Heart right ventricle (tissue), 16 donors: ENCODE measurements around the gene TPSAB1. TPM values are rescaled to one million over a fixed set of nuclear protein-coding genes. Genes with fewer than 3 reads are reported as not detected.

Experiments used
- ATAC-seq, 8 donors: fragments of 200-7000 bp; cut with Tn5 transposase; one replicate each; pipeline ENCODE4 v1.9.1; 2020; ENCODE audit warnings: mild to moderate bottlenecking in 8 of 8, moderate library complexity in 8 of 8, moderate number of reproducible peaks in 1 of 8
- DNase-seq, 2 donors: peaks; one replicate each; pipeline ENCODE4 v3.0.0-alpha.2; 2020
- H3K27ac ChIP-seq, 10 donors: fragments of 200-600 bp; sonication (generic) in 2 of 10; one replicate each; pipeline versions ENCODE4 v1.5.0 to v1.8.0; 2020 to 2022; ENCODE audit warnings: mild to moderate bottlenecking in 3 of 10
- H3K27me3 ChIP-seq, 7 donors: fragments of 200-600 bp; one replicate each; pipeline ENCODE4 v1.8.0; 2021 to 2022; ENCODE audit warnings: mild to moderate bottlenecking in 2 of 7
- H3K36me3 ChIP-seq, 9 donors: fragments of 200-600 bp; sonication (generic) in 1 of 9; one replicate each; pipeline versions ENCODE4 v1.5.0 to v1.8.0; 2020 to 2022; ENCODE audit warnings: mild to moderate bottlenecking in 2 of 9
- H3K4me1 ChIP-seq, 9 donors: fragments of 200-600 bp; sonication (generic) in 1 of 9; one replicate each; pipeline versions ENCODE4 v1.5.0 to v1.8.0; 2020 to 2022; ENCODE audit warnings: mild to moderate bottlenecking in 4 of 9
- H3K4me3 ChIP-seq, 10 donors: fragments of 200-600 bp; sonication (generic) in 2 of 10; one replicate each; pipeline versions ENCODE4 v1.5.0 to v1.8.0; 2020 to 2022; ENCODE audit warnings: mild to moderate bottlenecking in 7 of 10, moderate library complexity in 2 of 10
- H3K9me3 ChIP-seq, 11 donors: fragments of 200-600 bp in 10 of 11; sonication (generic) in 2 of 11; one replicate each; pipeline versions ENCODE4 v1.5.0 to v1.8.0; 2013 to 2022; ENCODE audit warnings: mild to moderate bottlenecking in 2 of 11, control low read depth in 1 of 11, moderate library complexity in 1 of 11
- CTCF ChIP-seq, 9 donors: fragments of 200-600 bp; sonication (generic) in 2 of 9; IDR thresholded peaks; one replicate each; pipeline versions ENCODE4 v1.5.0 to v1.8.0; 2021 to 2022; ENCODE audit warnings: antibody characterized with exemption in 9 of 9, mild to moderate bottlenecking in 5 of 9, moderate library complexity in 1 of 9
- WGBS, 2 donors: extraction: QIAGEN DNeasy Blood & Tissue Kit; methylation state at CpG; one replicate each; pipeline ENCODE4 v1.1.7; 2013; ENCODE audit warnings: inconsistent platforms in 1 of 2; 5-methylcytosine and 5-hydroxymethylcytosine counted together
- intact Hi-C, 10 donors: fragments of 100-400 bp; cut with DNase I; formaldehyde crosslinking; loops; one replicate each; pipeline versions ENCODE4 v1.11.1 to v1.14.2; 2022
- polyA plus RNA-seq, 2 donors: library from polyadenylated mRNA; stranded (reverse); fragments of 200-250 nt; gene quantifications; one replicate each; pipeline ENCODE4 v1.2.3, GENCODE V29; 2013
- total RNA-seq, 10 donors: library from RNA; stranded (reverse); fragmentation: NEBNext Ultra II Directional in 3 of 10; extraction: Animal tissue kit (Norgen Biotek cat#: 25700) in 3 of 10; gene quantifications; one replicate each; pipeline versions ENCODE4 v1.2.1 to v1.2.4, GENCODE V29; 2021 to 2023
- donor health status: Arrhythmogenic right ventricular cardiomyopathy.
- donor health status: ischemic (EF 13 %, LVEDD 7.1; RV severe dilation, severe dysfunction).
- donor health status: healthy with polysubstance abuse.
- donor health status: DM: no; HTN: yes; CAD: no.
- donor health status: DM: no; HTN: no; CAD: no.
- donor health status: ischemic (EF 25% LVEDD 6.9; RV normal size, moderate dysfunction).
- donor health status: ischemic (EF 25% LVEDD 5.7; RV mildly dilated, moderate dysfunction).
- donor health status: healthy.
- donor health status: DM: yes; HTN: yes; CAD: no.
- donor health status: Ischemic cardiomyopathy.
- donor health status: ischemic (EF 35%, LVEDD 5.7; RV mildly dilated, moderate dysfunction).
- donor health status: nonischemic (EF 11% LVEDD 7.7; RV severe dilation, severe dysfunction).
- donor health status: DM: yes; HTN: yes; CAD: no.
- donor health status: PGD.
- donor health status: ischemic (EF 29% LVEDD 5.4; RV normal size, mild dysfunction).
- donor health status: nonischemic (EF 23%, LVEDD 6.1; RV moderate dilation, normal function).

The TPSAB1 gene
- total and polyA plus RNA-seq, 12 donors: 0.53 to 11.4 (median 2.2) TPM

- H3K36me3 ChIP-seq: no peaks in the 10 kb centered on the region
- H3K27ac ChIP-seq: no peak overlapping the region
- H3K4me1 ChIP-seq: peaks cover 0 to under 1% (median 0%) of the 10 kb centered on the region in 9 donors
- DNase-seq: no peak
- ATAC-seq: no peak
- intact Hi-C loops: no loop called here
- WGBS, 2 donors: 73 to 76% methylated on average over 18 to 19 of the region's 19 CpGs
- no peaks in the 10 kb centered on the region for H3K9me3 ChIP-seq
- TF ChIP-seq CTCF (IDR thresholded peaks at IDR 0.05): no peak
- peaks cover 0 to 46% (median 34%) of the 10 kb centered on the region in 7 donors for H3K27me3 ChIP-seq
- no peak overlapping the region for H3K4me3 ChIP-seq
Measured at GRCh38 chr16:1277151-1277598, 36.7 kb downstream of the TPSAB1 start.

- no peak overlapping the region for H3K4me3 ChIP-seq
- DNase-seq (no peak), ATAC-seq (no peak)
- peaks cover 0 to 45% (median 34%) of the 10 kb centered on the region in 7 donors for H3K27me3 ChIP-seq
- H3K4me1 ChIP-seq: no peaks in the 10 kb centered on the region
- 37 to 39% methylated on average over 19 to 21 of the region's 21 CpGs for WGBS, 2 donors
- H3K9me3 ChIP-seq: no peaks in the 10 kb centered on the region
- H3K36me3 ChIP-seq: no peaks in the 10 kb centered on the region
- intact Hi-C loops: no loop called here
- TF ChIP-seq CTCF (IDR thresholded peaks at IDR 0.05): no peak
- no peak overlapping the region for H3K27ac ChIP-seq
Measured at GRCh38 chr16:1277617-1278282, 37.2 kb downstream of the TPSAB1 start.

- DNase-seq (no peak), ATAC-seq (no peak)
- Histone ChIP-seq H3K36me3 (no peaks in the 10 kb centered on the region), H3K4me3 (no peak overlapping the region), H3K9me3 (no peaks in the 10 kb centered on the region), H3K27me3 (peaks cover 0 to 45% (median 37%) of the 10 kb centered on the region in 7 donors), H3K27ac (no peak overlapping the region), H3K4me1 (no peaks in the 10 kb centered on the region)
- TF ChIP-seq CTCF (IDR thresholded peaks at IDR 0.05): no peak
- intact Hi-C loops: no loop called here
- WGBS, 2 donors: 13 to 23% methylated on average over 17 to 18 of the region's 18 CpGs
Measured at GRCh38 chr16:1278477-1278876, 38.0 kb downstream of the TPSAB1 start.

GRCh38 chr16:1279081-1279944 lies 38.8 kb downstream of the TPSAB1 start:
- TF ChIP-seq CTCF (IDR thresholded peaks at IDR 0.05): no peak
- Histone ChIP-seq H3K4me1 (no peaks in the 10 kb centered on the region), H3K36me3 (no peaks in the 10 kb centered on the region), H3K9me3 (no peaks in the 10 kb centered on the region), H3K4me3 (no peak overlapping the region), H3K27me3 (peaks cover 0 to 50% (median 38%) of the 10 kb centered on the region in 7 donors), H3K27ac (no peak overlapping the region)
- intact Hi-C loops: no loop called here
- DNase-seq (no peak), ATAC-seq (no peak)
- 75 to 78% methylated on average over 30 of the region's 30 CpGs for WGBS, 2 donors
